GM23248 (cell line): ENCODE measurements around the gene IP6K3. TPM values are rescaled to one million over a fixed set of nuclear protein-coding genes. Genes with fewer than 3 reads are reported as not detected.

ENCODE experiments used
- DNase-seq: peaks from one replicate; pipeline ENCODE4 v3.0.0-alpha.2; 2015
- H2AFZ ChIP-seq: fragments of 200-600 bp; sonication (generic); 2 replicates; pipeline ENCODE4 v1.6.1; 2016; ENCODE audit warnings: antibody characterized with exemption
- H3F3A ChIP-seq: fragments of 200-600 bp; sonication (generic); 2 replicates; pipeline ENCODE4 v1.6.1; 2016; ENCODE audit warnings: mild to moderate bottlenecking, antibody characterized with exemption, mixed run types; ENCODE audit not compliant: insufficient read depth
- H3K27ac ChIP-seq: fragments of 200-600 bp; sonication (generic); 2 replicates; pipeline ENCODE4 v1.5.1; 2016; ENCODE audit warnings: mild to moderate bottlenecking
- H3K27me3 ChIP-seq: fragments of 200-600 bp; sonication (generic); replicated peaks from 2 replicates; pipeline ENCODE4 v1.6.1; 2016; ENCODE audit warnings: mild to moderate bottlenecking; ENCODE audit not compliant: insufficient read depth
- H3K36me3 ChIP-seq: fragments of 200-600 bp; sonication (generic); 2 replicates; pipeline ENCODE4 v1.6.1; 2016; ENCODE audit warnings: low read depth, mild to moderate bottlenecking
- H3K4me1 ChIP-seq: fragments of 200-600 bp; sonication (generic); 2 replicates; pipeline ENCODE4 v1.6.1; 2016; ENCODE audit warnings: mild to moderate bottlenecking; ENCODE audit not compliant: insufficient read depth
- H3K4me2 ChIP-seq: fragments of 200-600 bp; sonication (generic); one replicate; pipeline ENCODE4 v1.6.1; 2016; ENCODE audit warnings: mild to moderate bottlenecking; ENCODE audit not compliant: unreplicated experiment
- H3K4me3 ChIP-seq: fragments of 200-600 bp; sonication (generic); 2 replicates; pipeline ENCODE4 v1.5.1; 2016; ENCODE audit warnings: mild to moderate bottlenecking
- H3K79me2 ChIP-seq: fragments of 200-600 bp; sonication (generic); 2 replicates; pipeline ENCODE4 v1.6.1; 2016; ENCODE audit warnings: mild to moderate bottlenecking; ENCODE audit not compliant: insufficient read depth
- H3K9ac ChIP-seq: fragments of 200-600 bp; sonication (generic); 2 replicates; pipeline ENCODE4 v1.6.1; 2016; ENCODE audit warnings: mild to moderate bottlenecking
- H3K9me2 ChIP-seq: fragments of 200-600 bp; sonication (generic); 2 replicates; pipeline ENCODE4 v1.6.1; 2016; ENCODE audit warnings: mixed run types, mild to moderate bottlenecking, moderate library complexity; ENCODE audit not compliant: insufficient read depth
- H3K9me3 ChIP-seq: fragments of 200-600 bp; sonication (generic); one replicate; pipeline ENCODE4 v1.6.1; 2017; ENCODE audit warnings: low read depth
- H4K20me1 ChIP-seq: fragments of 200-600 bp; sonication (generic); 2 replicates; pipeline ENCODE4 v1.6.0; 2016; ENCODE audit not compliant: insufficient read depth
- EZH2 ChIP-seq: fragments of 200-600 bp; sonication (generic); IDR thresholded peaks from 2 replicates; pipeline ENCODE4 v1.6.1; 2018; ENCODE audit warnings: antibody characterized with exemption, mild to moderate bottlenecking; ENCODE audit not compliant: insufficient read depth, poor library complexity, severe bottlenecking
- EZH2phosphoT487 ChIP-seq: fragments of 200-600 bp; sonication (generic); IDR thresholded peaks from 2 replicates; pipeline ENCODE4 v1.6.1; 2018; ENCODE audit warnings: antibody characterized with exemption, moderate library complexity, mild to moderate bottlenecking, low read depth; ENCODE audit not compliant: insufficient read depth
- WGBS, 2 experiments: methylation state at CpG; one replicate each; pipeline ENCODE4 v1.1.6; 2015 to 2017; ENCODE audit warnings: low lambda C conversion rate in 2 of 2, low coverage in 1 of 2; ENCODE audit errors: missing lambda C conversion rate in 2 of 2; 5-methylcytosine and 5-hydroxymethylcytosine counted together
- in situ Hi-C: fragments of 300-500 bp; cut with MboI; formaldehyde crosslinking; loops from 2 replicates; pipeline ENCODE4 v1.15.0; 2020
- polyA plus RNA-seq: library from polyadenylated mRNA; unstranded; fragments of >200 nt; fragmentation: Nextera tagmentation; extraction: Ambion mirVana; gene quantifications from 2 replicates; pipeline ENCODE4 v1.2.1, GENCODE V29; 2016
- total RNA-seq: library from RNA; depleted of rRNA; stranded (reverse); fragments of >200 nt; shearing (Covaris generic); gene quantifications from 2 replicates; pipeline ENCODE4 v1.2.3, GENCODE V29; 2014

Gene IP6K3
- total and polyA plus RNA-seq, 2 experiments from 2014 or later, result not detected

- no peaks in the 10 kb centered on the region for H4K20me1 ChIP-seq
- no peaks in the 10 kb centered on the region for H3F3A ChIP-seq
- no peak overlapping the region for H2AFZ ChIP-seq
- WGBS, 2 experiments, result 97% methylated on average over 20 of the region's 20 CpGs
- H3K9me3 ChIP-seq, result no peaks in the 10 kb centered on the region
- H3K9me2 ChIP-seq, result no peaks in the 10 kb centered on the region
- H3K4me1 ChIP-seq, result peaks cover 11% of the 10 kb centered on the region
- DNase-seq, result no peak
- no peaks in the 10 kb centered on the region for H3K79me2 ChIP-seq
- no peak overlapping the region for H3K9ac ChIP-seq
- no peaks in the 10 kb centered on the region; the same call in 1 of the 2 replicates for H3K36me3 ChIP-seq
- H3K27me3 ChIP-seq, result no peaks in the 10 kb centered on the region
- in situ Hi-C loops, result no loop called here
- no peak overlapping the region for H3K4me2 ChIP-seq
- TF ChIP-seq EZH2, result no peak
- TF ChIP-seq EZH2phosphoT487, result no peak
- no peak overlapping the region for H3K27ac ChIP-seq
- no peak overlapping the region for H3K4me3 ChIP-seq
Measured at GRCh38 chr6:33688006-33688405, 58.7 kb downstream of the IP6K3 start.

DNA sequence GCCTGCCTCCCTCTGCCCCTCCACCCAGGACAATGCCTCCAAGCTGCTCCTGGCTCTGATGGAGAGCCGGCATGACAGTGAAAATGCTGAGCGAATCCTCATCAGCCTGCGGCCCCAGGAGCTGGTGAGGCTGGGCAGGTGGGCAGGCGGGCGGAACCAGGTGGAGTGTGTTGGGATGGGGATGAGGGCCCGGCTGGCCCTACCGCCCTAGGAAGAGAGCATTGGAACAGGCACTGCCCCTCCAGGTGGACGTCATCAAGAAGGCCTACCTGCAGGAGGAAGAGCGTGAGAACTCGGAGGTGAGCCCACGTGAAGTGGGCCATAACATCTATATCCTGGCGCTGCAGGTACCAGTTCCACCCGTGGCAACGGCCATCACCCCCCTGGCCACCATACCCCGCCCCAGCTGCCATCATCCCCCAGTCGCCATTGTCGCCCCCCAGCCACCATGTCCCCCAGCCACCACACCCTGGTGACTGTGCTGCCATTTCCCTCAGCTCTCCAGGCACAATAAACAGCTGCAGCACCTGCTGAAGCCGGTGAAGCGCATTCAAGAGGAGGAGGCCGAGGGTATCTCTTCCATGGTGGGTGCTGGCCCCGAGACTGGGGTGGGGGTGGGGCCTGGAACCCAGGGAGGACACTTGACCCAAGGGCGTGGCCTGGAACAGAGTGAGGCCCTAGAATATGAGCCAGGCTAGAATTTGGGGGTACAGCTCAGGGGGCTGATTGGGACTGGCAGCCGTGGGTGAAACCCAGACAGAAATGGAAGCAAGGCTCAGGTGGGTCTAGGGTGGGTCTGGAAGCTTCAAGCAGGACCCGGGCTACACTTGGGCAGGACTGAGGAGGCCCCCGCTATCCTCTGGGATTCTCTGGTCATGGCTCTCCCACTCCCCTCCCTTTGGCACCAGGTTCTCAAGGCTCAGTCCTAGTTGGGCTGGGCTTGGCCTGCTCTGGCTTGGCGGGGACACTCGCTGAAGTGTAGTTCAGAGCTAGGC is 59.4 kb downstream of the IP6K3 start:
- Histone ChIP-seq H3K4me1 (peaks cover 4% of the 10 kb centered on the region; the same call in 1 of the 2 replicates), H3K27me3 (no peaks in the 10 kb centered on the region), H3K4me2 (no peak overlapping the region), H3F3A (no peaks in the 10 kb centered on the region), H3K79me2 (no peaks in the 10 kb centered on the region), H3K9me2 (no peaks in the 10 kb centered on the region), H2AFZ (no peak overlapping the region), H3K9me3 (no peaks in the 10 kb centered on the region), H3K4me3 (no peak overlapping the region), H4K20me1 (no peaks in the 10 kb centered on the region), H3K36me3 (no peaks in the 10 kb centered on the region; the same call in 1 of the 2 replicates), H3K9ac (no peak overlapping the region), H3K27ac (no peak overlapping the region)
- no peak for TF ChIP-seq EZH2
- no peak for TF ChIP-seq EZH2phosphoT487
- in situ Hi-C loops, result no loop called here
- 87 to 93% methylated on average over 14 to 27 of the region's 27 CpGs for WGBS, 2 experiments
- no peak for DNase-seq

DNA sequence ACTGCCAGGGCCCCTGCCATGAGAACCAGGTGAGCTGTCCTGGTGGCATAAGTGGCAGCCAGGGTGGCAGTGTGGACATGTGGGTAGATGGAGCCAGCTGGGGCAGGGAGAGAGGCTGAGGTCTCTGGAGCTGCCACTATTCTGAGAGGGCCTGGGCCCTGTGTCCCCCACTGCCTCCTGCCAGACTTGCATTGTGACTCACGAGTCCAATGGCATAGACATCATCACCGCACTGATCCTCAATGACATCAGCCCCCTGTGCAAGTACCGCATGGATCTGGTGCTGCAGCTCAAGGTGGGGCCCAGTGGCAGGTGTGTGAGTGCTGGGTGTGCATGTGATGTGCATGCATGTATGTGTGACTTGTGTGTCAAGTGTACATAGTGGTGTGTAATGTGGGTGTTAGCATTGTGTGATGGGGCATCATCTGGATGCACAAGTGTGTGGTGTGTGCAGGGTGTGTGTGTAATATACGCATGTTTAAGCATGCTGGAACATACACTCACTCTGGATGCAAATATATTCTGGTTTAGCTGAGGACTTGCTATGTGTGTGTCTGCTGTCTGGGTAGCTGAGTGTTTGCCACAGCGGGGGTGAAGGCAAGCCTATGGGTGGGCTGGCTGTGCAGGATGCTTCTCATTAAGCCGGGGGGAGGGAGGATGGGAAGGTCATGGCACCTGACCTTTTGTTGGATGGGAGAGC is 60.3 kb downstream of the IP6K3 start:
- WGBS, 2 experiments, result 88 to 90% methylated on average over 6 of the region's 6 CpGs
- Histone ChIP-seq H3K4me1 (peaks cover 4% of the 10 kb centered on the region; the same call in 1 of the 2 replicates), H3K9ac (no peak overlapping the region), H3K9me3 (no peaks in the 10 kb centered on the region), H3K79me2 (no peaks in the 10 kb centered on the region), H3K4me3 (no peak overlapping the region), H3K4me2 (no peak overlapping the region), H4K20me1 (no peaks in the 10 kb centered on the region), H3K27me3 (no peaks in the 10 kb centered on the region), H2AFZ (no peak overlapping the region), H3K27ac (no peak overlapping the region), H3F3A (no peaks in the 10 kb centered on the region), H3K9me2 (no peaks in the 10 kb centered on the region), H3K36me3 (no peaks in the 10 kb centered on the region; the same call in 1 of the 2 replicates)
- no peak for TF ChIP-seq EZH2
- TF ChIP-seq EZH2phosphoT487, result no peak
- no peak for DNase-seq
- in situ Hi-C loops, result no loop called here

DNA sequence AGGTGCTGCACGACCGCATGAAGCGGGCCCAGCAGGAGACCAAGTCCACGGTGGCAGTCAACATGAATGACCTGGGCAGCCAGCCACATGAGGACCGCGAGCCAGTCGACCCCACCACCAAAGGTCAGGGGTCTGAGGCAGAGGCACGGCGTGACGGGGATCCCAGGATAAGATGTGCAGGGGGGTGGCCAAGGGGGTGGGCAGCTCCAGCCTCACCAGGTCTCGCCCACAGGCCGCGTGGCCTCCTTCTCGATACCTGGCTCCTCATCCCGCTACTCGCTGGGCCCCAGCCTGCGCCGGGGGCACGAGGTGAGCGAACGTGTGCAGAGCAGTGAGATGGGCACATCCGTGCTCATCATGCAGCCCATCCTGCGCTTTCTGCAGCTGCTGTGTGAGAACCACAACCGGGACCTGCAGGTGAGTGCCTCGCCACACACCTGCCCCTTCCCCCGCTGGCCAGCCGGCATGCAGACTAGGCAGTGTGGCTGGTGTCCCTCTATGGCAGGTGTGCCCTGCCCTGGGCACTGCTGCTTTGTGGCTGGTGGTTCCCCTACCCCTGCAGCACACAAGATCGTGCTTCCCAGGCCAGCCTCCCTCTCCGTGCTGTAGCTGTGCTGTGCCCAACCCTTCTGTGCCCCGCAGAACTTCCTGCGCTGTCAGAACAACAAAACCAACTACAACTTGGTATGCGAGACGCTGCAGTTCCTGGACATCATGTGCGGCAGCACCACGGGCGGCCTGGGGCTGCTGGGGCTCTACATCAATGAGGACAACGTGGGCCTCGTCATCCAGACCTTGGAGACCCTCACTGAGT is 61.1 kb downstream of the IP6K3 start:
- Histone ChIP-seq H3K9me2 (no peaks in the 10 kb centered on the region), H4K20me1 (no peaks in the 10 kb centered on the region), H3K79me2 (no peaks in the 10 kb centered on the region), H3F3A (no peaks in the 10 kb centered on the region), H3K36me3 (no peaks in the 10 kb centered on the region; the same call in 1 of the 2 replicates), H3K4me1 (peaks cover 4% of the 10 kb centered on the region; the same call in 1 of the 2 replicates), H3K9me3 (no peaks in the 10 kb centered on the region), H3K4me2 (no peak overlapping the region), H2AFZ (no peak overlapping the region), H3K4me3 (no peak overlapping the region), H3K9ac (no peak overlapping the region), H3K27me3 (no peaks in the 10 kb centered on the region), H3K27ac (no peak overlapping the region)
- in situ Hi-C loops, result no loop called here
- TF ChIP-seq EZH2phosphoT487 (no peak), EZH2 (no peak)
- 88 to 90% methylated on average over 32 to 38 of the region's 38 CpGs for WGBS, 2 experiments
- no peak for DNase-seq
